Germinal center (tissue), 1 donor: ENCODE measurements around the gene GDF2.

Experiments used
- DNase-seq: peaks from one replicate; pipeline ENCODE4 v3.0.0; 2012; ENCODE audit warnings: mixed read lengths, low spot score

The GDF2 gene

DNA sequence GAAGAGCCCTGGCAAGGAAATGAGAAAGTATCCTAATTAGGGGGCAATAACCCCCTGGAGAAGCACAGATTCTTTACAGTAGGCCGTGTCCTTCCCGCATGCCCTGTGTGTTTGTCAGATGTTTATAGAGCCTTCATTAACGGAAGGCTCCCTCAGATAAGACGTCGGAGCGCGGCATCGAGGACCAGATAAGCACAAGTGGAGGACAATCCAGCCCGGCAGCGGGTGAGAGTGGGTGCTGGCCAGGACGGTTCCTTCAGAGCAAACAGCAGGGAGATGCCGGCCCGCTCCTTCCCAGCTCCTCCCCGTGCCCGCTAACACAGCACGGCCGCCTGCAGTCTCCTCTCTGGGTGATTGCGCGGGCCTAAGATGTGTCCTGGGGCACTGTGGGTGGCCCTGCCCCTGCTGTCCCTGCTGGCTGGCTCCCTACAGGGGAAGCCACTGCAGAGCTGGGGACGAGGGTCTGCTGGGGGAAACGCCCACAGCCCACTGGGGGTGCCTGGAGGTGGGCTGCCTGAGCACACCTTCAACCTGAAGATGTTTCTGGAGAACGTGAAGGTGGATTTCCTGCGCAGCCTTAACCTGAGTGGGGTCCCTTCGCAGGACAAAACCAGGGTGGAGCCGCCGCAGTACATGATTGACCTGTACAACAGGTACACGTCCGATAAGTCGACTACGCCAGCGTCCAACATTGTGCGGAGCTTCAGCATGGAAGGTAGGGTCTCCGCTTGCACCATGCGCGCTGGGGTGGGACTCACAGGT lies at the start of gene GDF2:
Gene GDF2, plus strand, starts transcription at position 155 of the 762 bp plus-strand sequence. Its CDS starts 215 bp downstream, at position 370.
- DNase-seq: no peak

DNA sequence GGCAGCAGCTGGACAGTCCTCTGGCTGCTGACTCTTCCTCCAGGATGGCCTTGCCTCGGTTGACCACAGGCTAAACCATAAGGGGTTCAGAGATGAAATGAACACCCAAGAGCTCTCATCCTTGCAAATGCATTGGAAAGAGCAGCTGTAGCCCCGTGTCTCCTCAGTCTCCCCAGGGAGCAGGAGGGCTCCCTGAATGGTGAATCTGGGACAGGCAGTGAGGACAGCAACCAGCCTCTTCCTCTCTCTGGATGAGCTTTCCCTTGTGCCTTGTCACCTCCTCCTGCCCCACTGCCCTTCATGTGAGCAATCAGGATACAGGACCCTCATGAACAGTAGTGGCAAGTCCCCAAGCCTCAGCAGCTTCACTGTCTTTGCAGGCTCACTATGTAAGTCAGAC lies 46.2 kb upstream of the GDF2 start:
- no peak for DNase-seq

DNA sequence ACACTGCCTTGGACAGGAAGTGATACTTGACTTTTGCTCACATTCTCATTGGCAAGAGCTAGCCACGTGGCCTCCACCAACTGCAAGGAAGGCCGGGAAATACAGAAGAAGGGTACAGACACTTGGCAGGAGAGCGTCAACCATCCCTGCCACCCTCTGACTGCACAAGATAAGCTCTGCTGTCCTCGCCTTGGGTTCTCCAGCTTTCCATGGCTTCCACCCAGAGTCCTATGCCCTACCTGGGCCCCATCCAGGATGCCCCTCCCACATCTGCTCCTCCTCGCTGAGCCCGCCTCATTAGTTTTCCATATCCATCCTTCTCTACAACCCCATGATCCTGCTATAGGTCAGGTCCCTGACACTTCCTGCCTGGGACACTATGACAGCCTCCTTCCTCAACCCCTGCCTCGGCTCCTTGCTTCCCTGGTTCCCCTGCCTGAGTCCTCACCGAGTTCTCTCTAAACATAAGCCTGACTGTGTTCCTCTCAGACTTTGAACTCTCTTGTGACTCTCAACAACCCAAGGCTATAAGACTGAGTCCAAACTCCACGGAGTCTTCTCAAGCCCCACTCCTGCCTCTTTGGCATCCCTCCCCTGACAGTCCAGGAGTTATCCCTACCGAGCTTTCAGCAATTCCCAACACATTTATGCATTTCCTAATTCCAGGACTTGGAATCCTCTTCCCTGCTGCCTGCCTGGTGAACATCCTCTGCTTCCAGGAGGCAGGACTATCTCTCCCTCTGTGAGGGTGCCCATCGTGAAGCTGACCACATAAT lies 45.5 kb upstream of the GDF2 start:
- no peak for DNase-seq

DNA sequence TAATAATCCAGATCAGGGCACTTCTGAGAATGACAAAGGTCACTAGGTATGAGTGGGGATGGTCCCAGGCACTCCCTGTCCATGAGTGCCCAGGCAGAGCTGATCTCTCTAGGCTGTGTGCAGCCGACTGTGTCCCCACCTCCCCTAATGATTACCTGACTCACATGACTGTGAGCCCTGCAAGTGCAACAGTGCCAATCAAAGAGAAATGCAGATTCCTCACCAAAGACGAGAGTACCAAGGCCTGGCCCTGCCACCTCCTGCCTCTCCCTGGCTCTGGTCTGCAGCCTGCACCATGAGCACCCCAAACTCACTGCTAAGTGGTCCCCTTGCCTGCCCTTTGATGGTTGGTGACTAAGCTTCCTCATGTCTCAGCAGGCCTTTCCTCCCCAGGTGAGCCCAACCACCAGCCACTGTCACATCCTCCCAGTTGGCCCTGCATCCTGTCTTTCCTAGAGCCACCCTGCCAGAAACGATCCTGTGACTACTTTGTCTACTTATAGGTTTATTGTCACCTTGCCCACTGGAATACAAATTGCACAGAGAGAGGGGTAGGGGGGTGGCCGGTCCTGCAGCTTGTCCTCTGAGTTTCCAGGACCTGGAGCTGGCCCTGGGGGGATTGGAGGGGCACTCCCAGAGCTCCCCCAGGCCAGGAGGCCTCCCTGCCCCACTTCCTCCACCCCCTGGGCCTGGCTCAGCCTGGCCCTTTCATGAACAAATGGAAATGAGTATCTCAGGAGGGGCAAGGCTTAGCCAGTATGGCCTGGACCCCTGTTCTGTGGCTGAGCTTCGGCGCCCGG lies 44.7 kb upstream of the GDF2 start:
- no peak for DNase-seq

DNA sequence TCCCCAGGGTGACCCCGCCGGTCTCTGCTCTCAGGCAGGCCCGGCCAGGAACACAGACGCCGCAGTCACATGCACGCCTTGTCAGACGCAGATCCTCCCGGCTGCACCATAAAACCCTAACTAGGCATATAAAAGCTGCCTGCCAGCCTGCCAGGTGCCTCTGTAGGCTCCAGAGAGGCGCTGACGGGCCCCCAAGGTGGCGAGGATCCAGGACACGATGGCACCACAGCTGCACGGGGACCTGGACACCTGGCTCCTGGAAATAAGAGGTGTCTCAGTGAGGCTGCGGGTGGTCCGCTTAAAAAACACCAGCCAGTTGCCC lies 44.1 kb upstream of the GDF2 start:
- DNase-seq: no peak

DNA sequence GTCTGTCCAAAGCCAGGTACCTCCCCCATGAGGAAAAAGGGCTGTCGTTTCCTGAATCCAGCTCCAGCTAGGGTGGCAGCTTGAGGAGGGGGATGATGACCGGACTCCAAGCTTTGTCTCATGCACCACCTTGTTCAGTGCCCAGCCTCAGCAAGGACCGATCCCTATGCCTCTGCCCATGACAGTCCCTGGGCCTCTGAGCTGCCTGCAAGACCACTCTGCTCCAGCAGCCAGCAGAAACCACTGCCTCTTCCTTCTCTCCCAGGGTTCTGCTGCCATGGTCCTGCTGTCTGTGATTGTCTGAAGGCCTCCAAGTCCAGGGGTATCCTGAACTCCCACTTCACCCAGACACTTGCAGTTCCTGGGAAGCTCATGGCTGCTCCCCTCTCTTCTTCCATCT lies 43.5 kb upstream of the GDF2 start:
- DNase-seq: no peak

DNA sequence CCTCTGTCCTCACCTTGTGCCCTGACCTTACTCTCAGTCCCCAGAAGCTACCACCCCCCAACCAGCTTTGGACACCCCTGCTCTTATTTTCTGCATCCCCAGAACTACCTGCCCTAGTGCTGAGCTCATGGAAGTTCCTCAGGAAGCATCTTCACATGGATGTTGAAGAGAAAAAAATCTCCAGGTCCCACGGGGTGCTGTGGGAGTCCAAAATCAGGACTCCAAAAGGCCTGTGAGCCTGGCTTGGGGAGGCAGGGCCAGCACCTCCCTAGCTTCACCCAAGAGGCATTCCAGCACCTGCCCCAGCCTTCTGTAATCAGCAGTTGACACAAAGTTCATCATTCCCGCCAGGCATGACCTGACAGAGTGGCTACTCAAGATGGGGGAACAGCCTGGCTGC lies 43.0 kb upstream of the GDF2 start:
- no peak for DNase-seq

DNA sequence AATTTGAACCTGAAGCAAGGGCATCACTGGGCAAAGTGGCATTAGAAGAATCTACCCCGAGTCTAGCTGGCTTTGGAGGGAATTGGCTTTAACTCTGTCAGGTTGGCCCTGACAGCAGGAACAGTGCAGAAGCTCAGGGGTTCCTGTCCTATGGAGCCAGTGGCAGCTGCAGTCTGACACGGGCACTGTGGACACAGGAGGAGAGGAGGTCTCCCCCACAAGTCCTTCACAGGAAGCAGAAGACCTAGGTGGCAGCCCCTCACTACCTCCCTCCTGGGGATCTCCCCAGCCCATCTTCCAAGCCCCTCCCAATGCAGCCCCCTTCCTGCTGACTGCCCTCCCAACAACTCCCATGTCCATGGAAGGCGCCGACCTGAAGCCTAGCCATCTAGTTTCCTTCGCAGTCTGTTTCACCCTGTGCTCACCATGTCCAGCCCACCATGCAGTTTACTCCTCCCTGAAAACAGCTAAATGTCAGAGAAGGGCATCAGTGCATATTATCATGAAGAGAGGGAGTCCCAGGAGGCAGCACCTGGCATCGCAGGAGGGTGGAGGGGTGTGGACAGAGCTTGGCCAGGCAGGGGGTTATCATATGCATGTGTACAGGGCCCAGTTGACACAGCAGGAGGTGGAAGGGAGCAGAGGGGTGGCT lies 40.1 kb upstream of the GDF2 start:
- no peak for DNase-seq

DNA sequence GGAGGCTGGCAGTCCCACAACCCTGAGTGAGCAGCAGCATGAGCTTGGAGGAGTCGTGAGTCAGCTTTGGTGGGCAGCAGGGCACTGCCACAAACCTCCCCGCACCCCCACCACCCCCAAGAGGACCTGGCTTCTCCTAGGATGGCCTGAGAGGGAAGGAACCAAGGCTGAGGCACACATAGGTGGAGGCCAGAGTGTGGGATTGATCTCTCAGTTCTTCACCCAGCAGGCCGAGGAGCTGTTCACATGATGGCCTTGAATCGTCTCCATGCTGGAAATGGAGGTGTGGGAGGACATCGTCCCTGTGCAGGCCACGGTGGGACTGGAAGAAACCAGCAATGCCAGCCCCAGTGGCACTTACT lies 39.6 kb upstream of the GDF2 start:
- DNase-seq: no peak

DNA sequence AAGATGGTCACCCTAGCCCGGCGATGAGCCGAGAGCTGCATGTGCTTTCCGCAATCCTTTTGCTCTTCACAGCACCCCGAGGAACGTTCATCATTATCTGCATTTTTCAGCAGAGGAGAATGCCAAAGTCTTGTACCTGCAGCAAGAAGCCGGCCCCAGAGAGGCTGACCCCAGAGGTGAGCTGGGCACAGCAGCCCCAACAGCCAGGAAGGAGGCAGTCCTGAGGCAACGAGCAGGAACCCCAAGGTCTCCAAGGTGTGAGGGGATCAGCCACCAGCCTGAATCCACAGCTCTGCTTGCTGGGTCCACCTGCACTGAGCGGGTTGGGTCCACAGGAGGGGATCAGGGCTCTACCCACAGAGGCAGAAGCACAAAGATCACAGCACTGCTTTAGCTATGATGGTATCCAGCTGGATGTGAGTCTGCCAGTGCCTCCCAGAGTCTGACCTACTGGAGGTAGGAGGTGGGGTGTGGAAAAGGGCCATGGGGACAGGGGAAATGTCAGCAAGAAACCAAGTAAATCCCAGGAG lies 39.1 kb upstream of the GDF2 start:
- DNase-seq: no peak

DNA sequence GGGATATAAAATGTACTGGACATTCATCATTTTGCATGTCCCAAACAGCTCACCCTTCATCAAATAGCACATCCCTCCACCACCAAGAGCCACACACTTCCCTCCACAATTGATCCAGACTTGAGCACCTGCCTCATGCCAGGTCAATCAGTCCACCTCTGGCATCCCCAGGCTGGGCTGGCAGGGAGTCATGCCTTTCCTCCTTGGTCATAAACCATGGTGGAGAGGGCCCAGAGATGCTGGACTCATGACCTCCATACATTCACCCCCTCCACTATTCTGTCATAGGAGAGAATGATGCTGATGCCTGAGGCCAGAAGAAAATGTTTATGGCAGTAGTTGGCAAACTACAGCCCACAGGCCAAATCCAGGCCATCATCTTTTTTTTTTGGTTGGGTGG lies 38.4 kb upstream of the GDF2 start:
- no peak for DNase-seq

DNA sequence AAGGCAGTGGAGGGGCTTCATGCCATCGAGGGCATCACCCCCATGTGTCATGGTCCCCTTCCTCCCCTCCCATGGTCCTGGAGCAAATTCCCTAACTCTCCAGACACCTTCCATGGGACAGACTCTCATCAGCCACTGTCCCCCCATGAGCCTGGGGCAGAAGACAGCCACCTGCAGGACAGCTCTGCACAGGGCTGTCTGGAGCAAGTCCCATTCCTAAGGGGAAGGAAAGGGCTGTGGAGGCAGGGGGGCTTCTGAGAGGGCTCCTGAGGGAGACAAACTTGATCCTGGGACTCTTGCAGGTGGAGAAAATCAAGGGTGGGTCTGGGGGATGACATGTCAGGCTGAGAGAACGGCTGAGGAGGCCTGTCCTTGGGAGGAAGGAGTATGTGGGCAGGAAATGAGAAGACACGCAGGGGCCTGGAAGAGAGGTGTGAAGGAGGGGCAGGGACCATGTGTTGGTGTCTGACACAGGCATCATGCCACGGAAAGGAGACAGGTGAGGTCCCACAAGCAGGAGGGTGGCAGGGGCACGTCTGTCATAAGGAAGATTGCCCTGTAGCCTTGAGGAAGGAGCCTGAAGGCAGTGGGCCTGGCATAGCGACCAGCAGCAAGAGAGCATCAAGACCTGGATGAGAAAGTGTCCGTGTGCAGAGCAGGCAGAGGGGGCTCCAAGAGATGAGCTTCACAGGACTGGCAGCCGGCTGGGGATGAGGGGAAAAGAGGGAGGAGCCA lies 36.7 kb upstream of the GDF2 start:
- DNase-seq: no peak

DNA sequence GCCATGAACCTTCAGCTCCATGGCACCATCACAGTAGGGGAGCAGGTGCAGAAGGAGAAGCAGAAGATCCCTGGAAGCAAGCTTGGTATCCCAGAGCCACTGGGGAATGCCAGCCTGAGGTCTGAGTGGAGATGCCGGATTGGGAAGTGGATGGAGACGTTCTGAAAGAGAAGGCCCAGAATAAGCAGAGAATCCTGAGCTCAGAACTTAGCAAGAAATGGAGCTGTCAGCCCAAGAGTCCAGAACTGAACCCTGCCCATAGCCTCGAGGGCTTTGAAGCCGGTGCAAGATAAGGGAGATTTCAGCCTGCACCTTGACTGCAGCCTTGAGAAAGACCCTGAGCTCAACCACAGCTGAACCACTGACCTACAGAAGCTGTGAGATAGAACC lies 36.1 kb upstream of the GDF2 start:
- DNase-seq: no peak

DNA sequence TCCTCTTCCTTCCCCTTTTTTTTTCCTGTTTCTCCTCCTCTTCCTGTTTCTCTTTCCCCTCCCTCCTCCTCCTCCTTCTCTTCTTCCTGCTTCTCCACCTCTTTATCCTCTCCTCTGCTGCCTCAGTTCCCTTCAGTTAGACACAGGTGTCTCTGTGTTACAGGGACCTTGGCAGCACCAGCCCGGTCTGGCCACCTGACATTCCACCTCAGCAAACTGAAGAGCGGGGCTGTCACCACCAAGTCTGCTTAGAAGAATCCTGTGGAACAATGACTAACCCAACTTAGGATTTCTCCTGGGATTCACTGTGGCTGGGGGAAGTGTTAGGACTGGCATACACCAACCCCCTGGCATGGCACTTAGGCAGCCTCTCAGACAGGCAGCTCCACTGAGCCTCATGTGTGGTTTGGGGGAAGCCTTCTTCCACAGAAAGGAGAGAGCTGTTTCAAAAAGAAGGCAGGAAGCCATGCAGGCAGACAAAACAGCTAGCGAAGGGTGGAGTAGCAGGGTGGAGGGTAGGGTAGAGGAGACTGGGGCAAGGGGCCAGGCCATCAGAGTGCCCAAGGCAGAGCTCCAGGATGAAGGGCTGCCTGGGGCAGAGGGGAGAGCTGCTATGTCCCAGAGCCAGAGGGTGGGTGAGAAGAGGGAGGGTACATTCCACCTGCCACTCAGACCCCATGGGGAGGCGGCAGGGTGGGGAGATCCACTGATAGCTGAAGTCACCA lies 35.5 kb upstream of the GDF2 start:
- no peak for DNase-seq

DNA sequence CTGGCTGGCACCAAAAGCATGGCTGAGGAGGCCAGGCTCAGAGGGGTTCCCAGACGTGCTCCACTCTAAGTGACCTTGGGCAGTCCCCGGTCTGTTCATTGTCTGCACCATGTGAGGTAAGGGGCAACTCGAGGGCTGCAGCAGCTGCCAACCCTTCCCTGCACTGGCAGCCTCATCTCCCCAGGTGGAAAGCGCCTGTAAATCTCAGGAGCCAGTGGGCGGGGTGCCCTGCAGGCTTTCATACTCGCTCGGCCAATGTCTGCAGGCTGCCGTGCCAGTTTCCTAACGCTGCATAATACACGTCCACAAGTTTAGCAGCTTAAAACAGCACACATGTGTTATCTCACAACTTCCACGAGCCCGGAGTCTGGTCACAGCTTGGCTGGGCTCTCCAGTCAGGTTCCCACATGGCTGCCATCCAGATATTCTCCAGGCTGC lies 34.9 kb upstream of the GDF2 start:
- DNase-seq: no peak

DNA sequence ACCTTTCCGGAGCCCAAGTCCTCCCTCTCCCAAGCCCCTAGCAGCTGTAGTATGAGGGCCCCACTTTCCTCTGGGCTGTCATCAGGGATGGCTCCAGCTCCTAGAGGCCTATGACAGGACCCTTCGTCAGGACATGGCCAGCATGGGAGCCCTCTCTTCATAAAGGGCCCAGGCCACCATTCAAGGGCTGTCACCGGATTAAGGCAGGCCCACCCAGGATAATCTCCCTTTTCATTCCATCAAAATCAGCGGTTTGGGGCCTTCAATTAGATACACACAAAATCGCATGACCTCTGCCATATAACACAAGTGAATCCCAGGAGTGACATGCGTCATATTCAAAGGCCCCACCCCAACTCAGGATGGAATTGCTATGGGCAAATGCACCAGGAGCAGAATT lies 34.4 kb upstream of the GDF2 start:
- no peak for DNase-seq

DNA sequence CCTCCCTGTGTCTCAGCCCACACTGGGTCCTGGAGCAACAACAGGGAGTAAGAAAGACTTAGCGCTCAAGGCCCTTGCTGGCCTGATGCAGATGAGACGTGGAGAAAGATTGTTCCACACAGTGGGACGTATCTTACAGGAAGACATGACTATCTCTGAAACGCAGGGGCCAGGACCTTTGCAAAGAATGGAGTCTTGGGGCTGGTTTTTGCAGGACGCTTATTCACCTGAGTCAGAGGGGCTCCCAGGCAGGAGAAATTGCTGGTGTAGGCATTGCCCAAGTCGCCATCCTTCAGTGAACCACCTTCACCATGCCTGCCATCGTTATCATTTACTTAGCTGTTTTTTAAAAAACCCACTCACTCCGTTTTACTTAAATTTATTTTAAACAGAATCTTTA lies 34.0 kb upstream of the GDF2 start:
- no peak for DNase-seq

DNA sequence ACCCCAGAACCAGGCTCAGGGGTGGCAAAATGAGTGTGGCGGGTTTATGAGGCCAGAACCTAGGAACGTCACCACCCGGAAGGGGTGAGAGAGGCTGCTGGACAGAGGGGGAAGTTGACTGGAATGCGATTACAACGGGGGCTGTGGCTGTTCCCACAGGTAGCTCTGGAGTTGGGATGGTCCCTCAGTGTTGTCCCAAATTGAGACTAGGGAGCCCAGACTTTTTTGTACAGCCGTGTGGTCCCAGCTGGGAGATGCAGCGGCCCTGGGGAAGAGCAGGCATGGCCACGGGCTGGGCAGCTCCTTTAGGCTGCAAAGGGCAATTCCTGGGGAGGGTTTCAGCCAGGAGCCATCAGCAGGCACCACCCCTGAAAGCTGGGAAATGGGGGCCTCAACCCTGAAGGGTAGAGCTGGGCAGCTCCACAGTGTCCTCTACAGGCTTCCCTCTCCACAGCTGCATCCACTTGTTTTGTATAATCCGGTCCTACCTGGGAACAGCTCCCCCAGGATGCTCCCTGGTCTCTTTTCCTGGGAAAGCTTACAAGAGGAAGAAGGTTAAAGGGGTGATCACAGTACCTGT lies 33.2 kb upstream of the GDF2 start:
- no peak for DNase-seq

DNA sequence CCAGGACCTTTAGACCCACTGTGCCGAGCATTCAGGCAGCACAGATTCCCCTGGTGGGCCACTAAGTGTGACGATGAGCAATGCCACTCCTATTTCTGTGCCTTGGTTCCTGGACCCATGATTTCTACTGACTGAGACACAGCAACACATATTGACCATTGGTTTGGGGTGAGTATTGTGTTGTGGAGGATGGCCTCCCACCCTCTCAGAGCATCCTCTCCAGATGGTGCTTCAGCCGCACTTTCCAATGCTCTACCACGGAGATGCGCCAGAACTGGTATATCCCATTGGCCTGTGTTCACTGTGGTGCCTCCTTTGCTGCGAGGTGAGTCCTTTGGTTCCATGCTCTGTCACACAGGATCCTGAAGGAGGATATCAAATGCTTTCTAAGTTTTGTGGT lies 32.3 kb upstream of the GDF2 start:
- DNase-seq: no peak

DNA sequence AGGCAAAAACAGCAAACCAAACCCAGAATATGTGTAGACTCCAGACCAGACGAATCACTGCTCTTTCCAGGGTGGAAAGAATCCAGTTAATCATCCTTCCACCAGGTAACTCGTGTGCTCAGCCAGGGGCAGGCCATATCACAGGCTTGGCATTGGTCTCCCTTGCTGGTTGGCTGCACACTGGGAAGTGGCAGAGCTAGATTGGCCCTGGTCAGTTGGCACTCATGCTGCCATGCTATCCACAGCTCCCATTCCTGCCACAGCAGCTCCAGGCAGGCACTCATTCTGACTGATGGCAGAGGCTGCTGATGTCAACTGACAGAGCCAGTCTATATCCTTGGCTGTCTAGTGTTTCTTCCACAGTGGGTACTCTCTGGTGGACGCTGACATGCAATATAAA lies 31.9 kb upstream of the GDF2 start:
- DNase-seq: no peak

DNA sequence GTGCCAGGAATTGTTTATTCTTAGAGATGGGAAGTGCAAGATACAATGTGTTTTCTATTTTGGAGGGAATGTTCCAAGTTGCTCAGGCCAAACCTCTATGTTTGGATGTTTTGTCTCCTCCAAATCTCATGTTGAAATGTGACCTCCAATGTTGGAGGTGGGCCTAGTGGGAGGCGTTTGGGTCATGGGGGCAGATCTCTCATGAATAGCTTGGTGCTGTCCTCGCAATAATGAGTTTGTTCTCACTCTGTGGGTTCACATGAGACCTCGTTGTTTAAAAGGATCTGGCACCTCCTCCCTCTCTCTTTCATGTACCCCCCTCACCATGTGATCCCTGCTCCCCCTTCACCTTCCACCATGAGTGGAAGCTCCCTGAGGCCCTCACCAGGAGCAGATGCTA lies 30.6 kb upstream of the GDF2 start:
- no peak for DNase-seq
